TTC549 (cell line): ENCODE data around the gene PIP5KL1.

Experiments used
- FAIRE-seq: peaks from 2 replicates; lab custom pipeline; 2012; peaks lifted over from hg19 to GRCh38; lab: Jason Lieb, UNC

Gene PIP5KL1

DNA sequence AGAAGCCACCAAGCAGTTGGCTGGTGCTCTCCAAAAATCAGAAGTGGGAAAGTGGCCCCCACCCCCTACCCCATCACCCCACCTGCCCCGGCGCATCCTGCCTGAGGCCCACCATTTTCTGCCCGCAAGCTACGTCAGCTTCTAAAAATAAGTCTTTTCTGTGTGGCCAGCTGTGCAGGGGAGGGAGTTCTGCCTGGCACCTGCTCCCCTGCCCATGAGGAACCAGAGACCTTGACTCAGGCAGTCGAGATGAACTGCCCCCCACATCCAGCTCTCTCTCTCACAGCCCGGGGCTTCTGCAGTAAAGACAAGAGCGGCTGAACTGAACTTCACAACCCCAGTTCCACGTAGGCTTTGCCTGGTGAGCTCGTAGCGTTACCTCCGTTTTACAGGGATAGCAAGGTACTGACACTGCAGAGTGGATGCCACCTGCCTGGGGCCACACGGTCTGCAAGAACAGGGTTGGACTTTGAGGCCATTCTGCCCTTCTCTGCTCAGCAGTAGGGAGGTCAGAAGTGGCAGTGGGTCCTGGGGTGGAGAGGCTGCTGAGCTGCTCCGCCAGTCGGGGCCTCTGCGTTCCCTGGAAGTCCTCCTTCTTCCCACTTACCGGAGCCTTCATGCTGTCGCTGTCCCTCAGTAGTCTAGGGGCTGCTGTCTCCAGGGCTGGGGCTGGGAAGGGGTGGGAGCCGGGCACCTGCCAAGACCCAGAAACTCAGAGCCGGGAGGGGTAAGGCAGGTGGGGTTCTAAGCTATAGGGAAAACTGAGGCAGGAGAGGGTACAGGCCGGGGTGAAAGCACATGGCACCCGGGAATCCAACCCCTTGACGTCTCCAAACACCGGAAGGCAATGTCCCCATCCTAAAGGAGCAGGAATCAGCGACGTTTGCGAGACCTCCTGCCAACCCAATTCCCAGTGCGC is 14.5 kb downstream of the PIP5KL1 start:
- no peak for FAIRE-seq

DNA sequence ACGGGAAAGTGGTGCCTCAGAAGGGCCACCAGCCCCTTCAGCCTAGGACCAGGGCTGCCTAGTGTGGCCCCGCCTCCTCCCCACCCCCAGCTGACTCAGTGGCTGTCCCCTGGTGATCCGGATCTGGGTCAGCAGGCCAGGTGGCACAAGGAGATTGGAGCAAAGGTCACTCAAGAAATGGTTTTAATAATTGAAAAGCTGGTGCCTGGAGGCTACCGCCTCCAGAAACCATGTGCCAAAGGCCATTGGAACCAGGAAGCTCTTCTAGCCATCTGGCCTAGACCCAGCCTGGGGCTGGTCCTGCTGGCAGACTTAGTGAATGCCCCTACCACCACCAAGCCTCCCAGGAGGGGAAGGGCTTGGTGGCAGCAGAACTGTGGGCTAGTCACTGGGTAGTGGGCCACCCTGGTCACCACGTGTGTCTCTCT is 15.2 kb downstream of the PIP5KL1 start:
- no peak for FAIRE-seq

DNA sequence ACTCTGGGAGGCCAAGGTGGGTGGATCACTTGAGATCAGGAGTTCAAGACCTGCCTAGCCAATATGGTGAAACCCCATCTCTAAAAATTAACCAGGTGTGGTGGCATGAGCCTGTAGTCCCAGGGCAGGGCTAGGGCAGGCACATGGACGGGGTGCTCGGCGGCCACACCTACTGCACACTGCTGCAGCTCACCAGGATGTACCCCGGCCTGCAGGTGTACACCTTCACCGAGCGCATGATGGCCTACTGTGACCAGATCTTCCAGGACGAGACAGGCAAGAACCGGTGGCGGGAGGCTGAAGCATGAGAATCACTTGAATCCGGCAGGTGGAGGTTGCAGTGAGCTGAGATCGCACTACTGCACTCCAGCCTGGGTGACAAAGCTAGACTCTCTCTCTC is 16.9 kb downstream of the PIP5KL1 start:
- no peak for FAIRE-seq

DNA sequence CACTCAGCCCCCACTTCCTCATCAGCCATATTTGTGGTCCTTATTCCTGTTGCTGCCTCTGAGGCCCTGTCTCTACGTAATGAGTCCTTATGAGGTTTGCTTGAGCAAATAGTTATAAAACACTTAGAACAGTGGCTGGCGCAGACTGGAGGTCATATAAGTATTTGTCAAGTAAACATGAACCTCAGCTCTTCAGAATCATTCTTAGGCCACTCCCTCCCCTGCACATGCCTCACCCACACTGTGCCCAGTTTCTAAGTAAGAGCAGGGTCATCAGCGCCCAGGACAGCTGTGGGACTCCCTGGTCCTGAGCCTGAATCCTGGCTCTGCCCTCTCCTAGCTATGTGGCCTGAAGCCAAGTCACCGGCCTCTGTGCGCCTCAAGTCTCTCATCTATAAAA is 17.7 kb downstream of the PIP5KL1 start:
- no peak for FAIRE-seq

DNA sequence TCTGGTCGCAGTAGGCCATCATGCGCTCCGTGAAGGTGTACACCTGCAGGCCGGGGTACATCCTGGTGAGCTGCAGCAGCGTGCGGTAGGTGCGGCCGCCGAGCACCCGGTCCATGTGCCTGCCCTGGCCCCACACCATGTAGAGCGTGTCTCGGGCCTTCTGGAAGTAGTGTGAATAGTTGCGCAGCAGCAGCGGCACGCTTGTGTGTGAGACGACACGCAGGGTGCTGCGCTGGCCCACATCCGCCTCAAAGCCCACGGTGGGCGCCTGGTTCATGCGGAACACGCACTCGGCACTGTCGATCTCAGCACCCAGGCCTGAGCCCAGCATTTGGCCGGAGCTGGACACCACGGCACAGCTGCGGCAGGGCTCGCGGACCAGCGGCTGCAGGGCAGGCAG is 18.3 kb downstream of the PIP5KL1 start:
- FAIRE-seq, result no peak

DNA sequence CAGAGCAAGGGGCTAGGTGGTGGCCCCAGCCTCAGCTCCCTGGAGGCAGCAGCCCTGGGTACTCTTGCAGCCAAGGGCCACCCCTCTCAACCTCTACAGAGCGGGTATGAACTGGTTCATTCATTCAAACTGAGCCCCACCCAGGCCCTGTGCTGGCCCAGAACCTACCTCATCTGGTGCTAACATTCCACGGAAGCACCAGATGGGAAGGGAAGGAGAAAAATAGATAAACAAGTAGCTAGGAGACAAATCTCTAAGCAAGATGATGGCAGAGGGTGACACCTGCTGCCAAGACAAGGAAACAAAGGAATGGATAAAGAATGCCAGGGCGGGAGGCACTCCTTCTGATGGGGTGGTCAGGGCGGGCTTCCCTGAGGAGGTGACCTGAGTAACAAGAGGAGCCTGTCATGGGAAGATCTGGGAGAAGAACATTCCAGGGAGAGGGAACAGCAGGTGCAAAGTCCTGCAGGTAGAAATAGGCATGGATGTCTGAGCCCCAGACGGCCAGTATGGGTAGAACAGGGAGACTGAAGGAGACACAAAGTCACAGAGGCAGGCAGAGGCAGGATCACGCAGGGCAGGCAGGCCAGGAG is 19.9 kb downstream of the PIP5KL1 start:
- no peak for FAIRE-seq

DNA sequence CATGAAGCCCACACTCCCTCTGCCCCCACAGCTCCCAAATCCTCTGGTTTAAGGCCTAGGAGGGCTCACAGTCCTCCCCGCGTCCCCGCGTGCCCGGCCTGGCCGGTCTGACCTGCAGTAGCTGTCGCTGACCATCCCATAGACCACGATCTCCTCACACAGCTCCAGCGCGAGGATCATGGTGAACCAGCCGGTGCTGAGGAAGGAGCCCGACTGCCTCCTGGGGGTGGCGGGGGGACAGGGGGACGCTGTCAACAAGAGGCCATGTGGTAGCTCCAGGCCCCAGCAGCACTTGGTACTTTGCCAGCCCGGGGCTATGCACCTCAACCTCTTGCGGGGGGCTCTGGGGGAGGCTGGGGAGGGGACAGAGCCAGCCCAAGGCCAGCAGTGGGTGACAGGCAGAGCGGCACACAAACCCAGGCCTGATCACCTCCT is 20.7 kb downstream of the PIP5KL1 start:
- no peak for FAIRE-seq

DNA sequence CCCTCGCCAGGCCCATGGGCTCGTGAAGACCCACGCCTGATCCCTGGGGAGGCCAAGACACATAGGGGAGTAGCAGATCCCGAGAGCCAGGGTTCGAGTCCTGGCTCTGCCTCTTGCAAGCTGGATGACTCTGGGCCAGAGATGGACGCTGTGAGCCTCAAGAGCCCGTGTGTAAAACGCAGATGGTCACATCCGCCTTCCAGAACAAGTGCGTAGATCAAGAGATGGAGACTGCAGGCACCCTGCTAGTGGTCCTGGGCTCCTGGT is 22.0 kb downstream of the PIP5KL1 start:
- no peak for FAIRE-seq

DNA sequence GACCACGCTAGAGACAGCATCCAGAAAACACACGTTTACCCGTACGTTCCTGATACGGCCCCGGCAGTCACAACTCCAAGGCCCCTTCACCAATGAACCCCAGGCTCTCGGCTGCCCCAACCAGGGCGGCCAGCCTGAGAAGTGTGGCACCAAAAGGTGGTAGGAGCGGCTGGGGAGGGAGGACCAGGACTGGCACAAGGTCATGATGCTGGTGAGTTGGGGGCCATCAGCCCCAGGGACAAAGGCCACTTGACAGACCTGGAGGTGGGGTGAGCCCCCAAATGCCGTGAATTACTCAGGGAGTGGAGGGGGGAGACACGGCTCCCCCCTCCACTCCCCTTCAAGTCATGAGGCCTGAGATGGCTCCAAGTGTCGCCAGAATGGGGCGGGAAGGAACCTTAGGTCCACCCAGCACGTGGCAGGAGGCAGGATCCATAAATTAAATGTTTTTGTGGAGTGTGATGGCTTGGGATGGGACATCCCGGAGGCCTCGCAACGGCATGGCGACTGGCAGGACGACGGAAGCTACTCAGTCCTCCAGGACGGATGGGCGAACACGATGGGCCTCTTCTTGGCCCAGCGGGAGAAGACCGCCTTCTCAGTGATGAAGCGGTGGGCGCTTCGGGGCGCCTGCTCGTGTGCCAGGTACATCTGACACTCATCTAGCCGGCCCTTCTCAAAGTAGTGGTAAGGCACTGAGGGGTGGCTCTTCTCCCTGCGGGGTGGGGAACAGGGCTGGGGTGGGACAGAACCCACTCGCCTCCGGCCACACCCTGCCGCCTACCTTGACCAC is 22.5 kb downstream of the PIP5KL1 start:
- FAIRE-seq, result no peak

DNA sequence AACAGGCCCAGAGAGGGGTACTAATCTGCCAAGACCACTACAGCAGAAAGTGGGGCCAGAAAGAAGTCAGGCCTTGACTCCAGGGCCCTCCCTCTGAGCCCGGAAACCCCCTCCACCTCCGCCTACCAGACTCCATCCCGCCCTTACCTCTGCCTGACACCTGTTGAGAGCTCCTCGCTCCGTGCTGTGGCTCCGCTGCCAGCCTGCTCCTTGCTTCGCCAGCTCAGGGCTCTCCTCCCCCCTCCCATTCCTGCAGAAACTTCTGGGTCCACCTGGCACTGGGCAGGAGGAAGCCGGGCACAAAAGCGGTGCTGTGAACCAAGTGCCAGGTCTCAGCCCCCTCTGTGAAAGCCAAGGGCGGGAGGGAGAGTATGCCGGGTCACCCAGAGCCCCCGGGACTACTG is 24.8 kb downstream of the PIP5KL1 start:
- no peak for FAIRE-seq

DNA sequence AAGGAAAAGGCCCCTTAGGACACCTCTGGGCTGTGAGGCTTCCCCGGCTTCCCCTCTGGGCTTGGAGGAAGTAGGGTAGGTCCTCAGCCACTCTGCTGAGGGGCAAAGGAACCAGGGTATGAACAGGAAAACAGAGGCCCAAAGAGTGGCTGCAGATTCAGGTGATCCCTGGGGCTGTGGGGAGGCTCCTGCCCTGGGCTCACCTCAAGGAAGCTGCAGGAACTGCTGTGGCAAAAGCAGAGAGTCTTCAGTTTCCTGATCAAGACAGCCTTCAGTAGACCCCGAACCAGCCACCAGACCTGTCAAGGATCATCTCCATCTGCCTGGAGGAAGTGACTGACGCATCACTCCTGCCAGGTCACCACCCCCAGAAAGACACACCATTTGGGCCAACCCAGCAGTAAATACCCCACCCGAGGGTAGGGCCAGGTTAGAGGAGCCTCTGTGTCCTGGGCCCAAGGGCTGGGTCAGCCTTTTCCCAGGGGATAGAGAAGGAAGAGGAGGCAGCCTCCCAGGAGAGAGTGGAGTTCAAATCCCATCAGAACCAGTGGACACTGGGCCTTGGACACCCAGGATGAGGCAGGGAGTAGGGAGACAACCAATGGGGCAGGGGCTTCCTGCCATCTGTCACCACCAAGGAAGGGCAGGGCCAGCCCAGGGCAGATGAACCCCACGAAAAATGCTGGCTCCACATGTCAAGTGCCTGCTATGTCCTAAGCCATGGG is 25.4 kb downstream of the PIP5KL1 start:
- FAIRE-seq, result no peak

DNA sequence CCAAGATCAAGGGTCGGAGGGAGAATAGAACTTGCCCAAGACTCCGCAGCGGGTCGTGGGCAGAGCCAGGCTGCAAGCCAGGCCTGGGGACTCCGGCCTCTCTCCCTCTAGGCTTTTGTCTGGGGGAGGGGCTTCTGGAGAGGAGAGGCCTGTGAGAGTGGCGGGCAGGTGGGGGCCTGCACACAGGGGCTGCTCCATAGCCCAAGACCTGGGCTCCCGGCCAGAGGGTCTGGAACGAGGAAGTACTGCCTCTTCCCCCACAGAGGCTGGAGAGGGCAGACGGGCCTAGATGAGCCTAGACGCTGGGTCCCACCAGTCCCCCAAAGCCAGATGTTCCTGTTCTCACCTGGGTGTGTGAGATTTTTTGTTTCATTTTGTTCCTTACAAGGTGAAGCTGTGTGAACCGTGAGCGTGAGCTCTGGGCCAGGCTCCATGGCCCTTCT is 26.0 kb downstream of the PIP5KL1 start:
- no peak for FAIRE-seq

DNA sequence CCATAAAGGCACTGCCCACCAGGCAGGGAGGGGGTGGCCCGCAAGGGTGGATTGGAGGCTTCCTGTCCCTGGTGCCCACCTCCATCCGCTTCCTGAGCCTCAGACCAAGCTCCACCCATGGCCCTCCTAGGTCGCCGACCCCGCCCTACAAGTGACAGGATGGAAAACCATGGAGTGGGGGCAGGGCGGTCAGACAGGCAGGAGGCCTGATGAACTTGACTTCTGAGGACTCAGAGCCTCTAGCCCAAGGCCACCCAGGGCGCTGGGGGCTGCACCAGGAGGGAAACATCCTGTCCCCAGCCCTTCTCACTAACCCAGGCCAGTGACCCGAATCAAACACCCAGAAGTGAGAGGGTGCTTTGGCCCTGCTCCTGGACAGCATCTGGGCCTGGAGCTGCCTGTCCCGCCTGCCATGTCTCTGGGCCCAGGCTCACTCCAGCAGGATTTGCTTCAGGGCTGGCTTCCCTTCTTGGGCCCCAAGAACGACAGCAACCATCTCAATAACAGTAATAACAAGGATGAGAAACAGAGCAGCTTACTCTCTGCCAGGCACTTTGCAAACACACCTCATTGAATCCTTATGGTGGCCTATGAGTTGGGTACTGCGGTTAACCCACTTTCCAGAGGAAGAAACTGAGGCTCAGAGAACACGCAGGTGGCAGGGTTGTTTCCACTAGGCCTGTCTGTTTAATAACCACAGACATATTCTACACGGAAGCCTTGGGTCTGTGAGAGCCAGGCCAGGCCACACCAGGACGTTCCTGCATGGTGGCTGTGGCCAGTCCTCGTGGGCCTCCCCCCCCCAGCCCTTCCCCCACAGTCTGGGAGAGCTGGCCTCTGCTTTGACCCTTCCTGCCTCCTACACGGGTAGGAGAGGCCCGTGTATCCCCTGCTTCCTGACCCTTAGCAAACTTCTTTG is 26.8 kb downstream of the PIP5KL1 start:
- FAIRE-seq, result no peak

DNA sequence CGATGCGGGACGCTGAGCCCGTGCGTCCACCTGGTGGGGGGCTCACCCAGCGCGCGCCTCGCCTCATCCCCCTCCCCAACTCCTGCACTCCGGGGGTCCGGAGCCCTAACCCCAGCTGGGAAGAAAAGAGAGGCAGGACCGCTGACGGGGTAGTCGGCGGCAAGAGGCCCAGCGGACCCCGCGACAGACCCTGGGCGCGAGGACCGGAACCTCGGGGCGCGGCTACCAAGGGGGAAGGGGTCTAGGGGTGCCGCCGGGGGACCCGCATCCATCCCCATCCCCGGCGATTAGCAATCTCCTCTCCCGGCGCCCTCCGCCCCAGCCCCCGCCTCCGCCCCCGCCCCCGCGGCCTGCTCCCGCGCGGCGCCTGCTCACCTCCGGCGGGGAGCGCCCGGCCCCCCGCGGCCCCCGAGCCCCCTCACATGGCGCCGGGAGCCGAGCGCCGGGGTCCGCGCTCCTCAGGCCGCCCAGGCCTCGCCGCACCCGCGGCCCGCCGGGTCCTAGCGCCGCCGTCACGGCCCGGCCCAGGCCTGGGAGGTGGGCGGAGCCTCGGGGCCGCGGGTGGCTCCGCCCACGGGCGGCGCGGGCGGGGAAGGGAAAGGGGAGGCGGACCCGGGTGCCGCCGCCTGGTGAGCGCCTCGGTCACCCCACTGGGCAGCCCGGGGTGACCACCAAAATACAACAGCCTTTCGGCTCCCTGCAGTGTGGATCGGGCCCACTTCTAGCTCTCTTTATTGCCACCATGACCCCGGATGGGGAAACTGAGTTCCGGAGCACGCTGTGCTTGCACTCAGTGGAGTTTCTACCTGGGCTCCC is 31.2 kb downstream of the PIP5KL1 start, which contains the start of gene ST6GALNAC6:
Gene ST6GALNAC6 (minus strand): TSS at position 476 of the 816 bp plus-strand sequence. CDS start 1,622 bp downstream, outside the sequence.
- no peak for FAIRE-seq

DNA sequence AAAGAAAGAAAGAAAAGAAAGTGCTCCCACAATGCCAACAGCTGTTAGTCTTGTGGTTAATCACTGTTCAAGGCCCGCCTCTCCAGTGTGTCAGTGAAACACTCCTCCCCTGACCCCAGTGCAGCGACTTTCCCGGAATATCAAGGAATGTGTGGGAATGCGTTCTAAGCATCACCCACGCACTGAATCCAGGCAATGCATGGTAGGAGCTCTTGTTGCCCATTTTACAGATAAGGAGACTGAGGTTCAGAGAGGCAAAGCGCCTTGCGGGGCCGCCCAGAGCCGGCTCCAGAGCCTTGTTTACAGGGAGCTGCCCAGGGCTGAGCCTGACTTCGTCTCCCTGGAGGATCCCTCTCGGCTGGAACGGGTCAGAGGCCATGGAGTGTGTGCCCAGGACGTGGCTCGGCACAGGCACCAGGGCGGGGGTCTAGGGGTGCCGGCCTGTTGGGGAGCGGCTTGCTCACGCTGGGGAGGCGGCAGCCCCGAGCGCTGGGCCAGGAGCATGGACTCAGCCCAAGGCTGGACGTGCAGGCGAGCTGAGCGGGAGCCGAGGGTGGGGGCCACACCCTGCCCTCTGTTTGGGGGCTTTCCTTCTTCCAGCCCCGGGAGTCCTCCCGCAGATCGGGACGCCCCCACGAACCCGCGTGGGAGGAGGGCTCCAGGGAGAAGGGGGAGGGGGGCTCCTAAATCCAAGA is 32.0 kb downstream of the PIP5KL1 start:
- FAIRE-seq, result no peak

DNA sequence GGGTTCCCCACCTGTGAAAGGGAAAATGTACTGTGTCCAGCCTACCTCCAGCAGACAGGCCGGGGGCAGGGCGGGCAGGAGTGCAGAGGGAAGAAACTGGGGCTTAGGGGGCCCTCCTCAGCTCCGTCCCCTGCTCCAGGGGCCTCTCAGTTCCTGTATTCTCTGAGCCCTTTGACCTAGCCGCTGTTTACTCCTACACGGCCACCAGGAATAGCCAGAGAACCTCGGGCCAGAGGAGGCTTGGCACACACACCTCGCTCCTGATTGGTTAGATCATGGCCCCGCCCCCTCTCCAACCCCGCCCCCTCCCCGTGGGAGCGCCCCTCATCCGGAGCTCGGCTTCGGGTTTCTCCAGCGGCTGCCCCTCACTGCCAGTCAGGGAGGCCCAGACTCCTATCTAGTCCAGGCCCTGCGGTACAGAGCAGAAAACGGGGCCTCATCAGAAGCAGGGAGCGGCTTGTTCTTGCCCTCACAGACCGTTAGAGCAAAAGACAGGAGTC is 33.3 kb downstream of the PIP5KL1 start:
- FAIRE-seq, result no peak

DNA sequence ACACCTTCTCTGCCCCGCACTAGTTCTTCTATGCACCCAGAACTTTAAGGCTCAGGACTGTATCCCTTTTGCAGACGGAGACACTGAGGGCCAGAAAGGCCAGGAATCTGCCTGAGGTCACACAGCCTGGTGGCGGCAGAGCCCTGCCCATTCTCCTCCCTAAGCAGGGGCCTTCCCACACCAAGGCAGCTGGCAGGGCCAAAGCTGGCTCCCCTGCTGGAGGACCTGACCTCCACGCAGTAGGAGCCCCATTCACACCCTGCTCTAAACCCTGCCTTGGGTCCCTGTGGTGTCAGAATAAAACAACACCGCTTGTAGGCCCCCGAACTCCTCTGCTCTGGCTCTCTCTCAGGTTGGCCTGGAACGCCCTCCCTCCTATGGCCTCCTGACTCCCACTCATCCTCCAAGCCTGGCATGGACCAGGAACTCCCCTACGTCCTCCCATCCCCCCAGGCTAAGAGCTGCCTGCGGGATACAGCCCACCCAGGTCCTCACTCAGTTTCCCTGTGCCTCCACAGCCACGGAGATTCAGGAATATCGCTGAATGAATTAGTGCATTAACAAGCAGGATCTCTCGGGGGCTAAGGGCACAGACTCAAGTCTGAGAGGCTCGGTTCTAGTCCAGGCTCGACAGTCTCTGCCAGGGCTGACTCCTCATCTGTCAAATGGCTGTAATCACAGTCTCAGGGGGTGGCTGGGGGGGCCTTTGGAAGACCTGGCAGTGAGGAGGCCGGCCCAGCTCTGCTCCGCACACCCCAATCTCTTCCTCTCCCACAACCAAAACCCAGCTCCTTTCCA is 34.0 kb downstream of the PIP5KL1 start:
- no peak for FAIRE-seq

DNA sequence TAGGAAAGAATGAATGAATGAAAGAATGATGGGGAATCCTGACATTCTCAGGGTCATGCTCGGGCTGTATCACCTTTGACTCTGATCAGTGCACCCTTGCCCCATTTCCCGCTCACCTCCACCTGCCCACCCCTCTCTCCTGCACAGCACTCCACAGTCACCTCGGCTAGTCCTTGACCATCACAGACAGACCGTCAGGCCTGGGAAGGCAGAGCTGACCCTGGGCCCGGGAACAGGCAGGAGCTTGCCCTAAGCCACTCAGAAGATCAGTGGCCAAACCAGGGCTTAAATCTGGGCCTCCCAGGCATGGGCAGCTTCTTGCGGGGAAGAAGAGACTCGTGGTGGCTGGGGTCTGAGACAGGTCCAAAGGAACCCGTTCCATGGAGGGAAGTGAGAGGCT is 34.8 kb downstream of the PIP5KL1 start:
- FAIRE-seq, result no peak

DNA sequence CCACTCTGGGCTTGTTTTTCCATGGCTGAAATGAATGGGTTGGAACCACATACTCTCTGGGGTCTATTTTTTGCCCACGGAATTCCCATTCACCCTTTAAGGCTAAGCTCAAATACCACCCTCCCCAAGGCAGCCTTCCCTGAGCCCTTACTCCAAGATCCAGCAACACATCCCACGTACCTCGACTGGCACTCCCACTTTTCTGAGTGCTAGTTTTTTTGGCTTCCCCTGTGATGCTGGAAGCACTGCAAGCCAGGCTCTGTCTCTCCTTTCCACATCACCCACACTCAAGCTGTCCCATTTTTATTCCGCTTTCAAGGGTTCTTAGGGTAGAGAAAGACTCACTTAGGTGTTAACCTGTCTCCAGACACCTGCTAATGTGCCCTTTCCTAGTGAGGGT is 37.2 kb downstream of the PIP5KL1 start:
- no peak for FAIRE-seq
